GM12801 (cell line): ENCODE data around the gene RBP3.

Experiments used
- CTCF ChIP-seq: IDR thresholded peaks from one replicate; pipeline ENCODE4 v1.5.1; 2011; ENCODE audit warnings: control low read depth; ENCODE audit not compliant: insufficient read length; ENCODE audit errors: extremely low read depth

Gene RBP3

GRCh38 chr10:47311932-47312662 is 36.1 kb upstream of the RBP3 start:
- no peak for TF ChIP-seq CTCF

GRCh38 chr10:47312663-47312995 is 35.5 kb upstream of the RBP3 start:
- no peak for TF ChIP-seq CTCF

- TF ChIP-seq CTCF: no peak
Measured at GRCh38 chr10:47314416-47314970, 33.7 kb upstream of the RBP3 start.

DNA sequence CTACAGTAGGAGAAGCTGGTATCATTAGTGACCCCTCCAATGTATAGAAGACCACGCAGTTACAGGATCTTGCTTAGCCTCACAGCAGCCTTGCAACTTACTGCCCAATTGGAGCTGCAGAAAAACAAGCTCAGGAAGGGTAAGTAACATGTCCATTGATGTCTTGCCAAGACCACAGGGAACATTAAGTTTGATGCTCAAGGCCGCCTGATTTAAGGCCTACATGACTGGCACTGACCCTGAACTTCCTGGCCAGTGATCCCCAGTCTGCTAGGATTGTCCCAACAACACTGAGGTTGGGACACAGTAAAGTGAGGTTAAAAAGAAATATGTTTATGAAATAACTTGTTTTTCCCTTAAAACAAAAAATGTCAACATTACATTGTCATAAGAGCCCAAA is 32.7 kb upstream of the RBP3 start:
- TF ChIP-seq CTCF: no peak

GRCh38 chr10:47316131-47316530 is 32.0 kb upstream of the RBP3 start:
- no peak for TF ChIP-seq CTCF

- no peak for TF ChIP-seq CTCF
Measured at GRCh38 chr10:47317251-47317650, 30.9 kb upstream of the RBP3 start.

DNA sequence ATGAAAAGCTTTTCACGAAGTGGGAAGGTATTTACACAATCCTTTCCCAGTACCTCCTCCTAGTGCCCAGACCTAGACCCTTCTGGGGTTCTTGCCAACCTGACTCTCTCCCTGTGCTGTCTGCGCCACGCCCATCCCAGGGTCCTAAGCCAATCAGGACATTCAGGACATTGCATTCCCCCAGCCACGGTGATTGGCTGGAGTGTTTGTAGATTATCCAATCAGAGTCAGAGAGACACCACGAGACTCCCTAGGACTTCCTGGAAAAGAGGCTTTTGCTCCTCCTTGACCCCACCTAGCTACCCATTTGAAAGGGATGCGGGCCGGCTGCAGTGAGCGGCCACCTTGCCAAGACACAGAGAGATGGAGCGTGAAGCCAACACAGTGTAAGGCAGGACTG is 29.5 kb upstream of the RBP3 start:
- no peak for TF ChIP-seq CTCF
